Esophagus squamous epithelium (tissue), 4 donors: ENCODE measurements around the gene ROR1.

Source experiments
- POLR2A ChIP-seq, 4 donors: fragments of 450-650 bp; IDR thresholded peaks; one replicate each; pipeline ENCODE4 v1.6.1; 2017; ENCODE audit warnings: antibody characterized with exemption in 4 of 4, mild to moderate bottlenecking in 4 of 4, moderate library complexity in 3 of 4
- TF ChIP-seq, protein P1 (sequence below), 6 experiments: fragments of 450-650 bp in 4 of 6; fragments of 200-600 bp in 2 of 6; sonication (generic) in 2 of 6; IDR thresholded peaks; one replicate each; pipeline ENCODE4 v1.5.1; 2016 to 2019; ENCODE audit warnings: antibody characterized with exemption in 6 of 6, mild to moderate bottlenecking in 4 of 6, moderate library complexity in 4 of 6

- TF ChIP-seq, protein P1, sequence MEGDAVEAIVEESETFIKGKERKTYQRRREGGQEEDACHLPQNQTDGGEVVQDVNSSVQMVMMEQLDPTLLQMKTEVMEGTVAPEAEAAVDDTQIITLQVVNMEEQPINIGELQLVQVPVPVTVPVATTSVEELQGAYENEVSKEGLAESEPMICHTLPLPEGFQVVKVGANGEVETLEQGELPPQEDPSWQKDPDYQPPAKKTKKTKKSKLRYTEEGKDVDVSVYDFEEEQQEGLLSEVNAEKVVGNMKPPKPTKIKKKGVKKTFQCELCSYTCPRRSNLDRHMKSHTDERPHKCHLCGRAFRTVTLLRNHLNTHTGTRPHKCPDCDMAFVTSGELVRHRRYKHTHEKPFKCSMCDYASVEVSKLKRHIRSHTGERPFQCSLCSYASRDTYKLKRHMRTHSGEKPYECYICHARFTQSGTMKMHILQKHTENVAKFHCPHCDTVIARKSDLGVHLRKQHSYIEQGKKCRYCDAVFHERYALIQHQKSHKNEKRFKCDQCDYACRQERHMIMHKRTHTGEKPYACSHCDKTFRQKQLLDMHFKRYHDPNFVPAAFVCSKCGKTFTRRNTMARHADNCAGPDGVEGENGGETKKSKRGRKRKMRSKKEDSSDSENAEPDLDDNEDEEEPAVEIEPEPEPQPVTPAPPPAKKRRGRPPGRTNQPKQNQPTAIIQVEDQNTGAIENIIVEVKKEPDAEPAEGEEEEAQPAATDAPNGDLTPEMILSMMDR (IDR thresholded peaks at IDR 0.05): no peak
- TF ChIP-seq POLR2A (IDR thresholded peaks at IDR 0.05): no peak
Observed at GRCh38 chr1:64194168-64195080, 420.6 kb downstream of the ROR1 start.
